BLaER1 (cell line): ENCODE data around the gene SPDYE16.
"Not testable (repeated sequence)": the region's sequence is repeated elsewhere in the genome, so short reads cannot be mapped to it uniquely, and the experiment has no call there.

Experiments
- H3K27ac ChIP-seq: shearing (Covaris generic); formaldehyde crosslinking; 2 replicates; pipeline ENCODE4 v1.8.1; 2022
- H3K27me3 ChIP-seq: shearing (Covaris generic); formaldehyde crosslinking; 2 replicates; pipeline ENCODE4 v1.8.1; 2022
- H3K36me3 ChIP-seq: shearing (Covaris generic); formaldehyde crosslinking; 2 replicates; pipeline ENCODE4 v1.8.1; 2022
- H3K4me1 ChIP-seq: shearing (Covaris generic); formaldehyde crosslinking; 2 replicates; pipeline ENCODE4 v1.8.1; 2022
- H3K4me2 ChIP-seq: shearing (Covaris generic); formaldehyde crosslinking; 2 replicates; pipeline ENCODE4 v1.8.1; 2022
- H3K4me3 ChIP-seq: shearing (Covaris generic); formaldehyde crosslinking; 2 replicates; pipeline ENCODE4 v1.8.1; 2022
- H3K9ac ChIP-seq: shearing (Covaris generic); formaldehyde crosslinking; 2 replicates; pipeline ENCODE4 v1.8.1; 2022
- H3K9me3 ChIP-seq: shearing (Covaris generic); formaldehyde crosslinking; 2 replicates; pipeline ENCODE4 v1.8.1; 2022
- H4K20me1 ChIP-seq: shearing (Covaris generic); formaldehyde crosslinking; 2 replicates; pipeline ENCODE4 v1.8.1; 2022
- Cebpa-rat ChIP-seq: shearing (Covaris generic); IDR thresholded peaks from 2 replicates; pipeline ENCODE4 v1.8.1; 2022

The SPDYE16 gene

GRCh38 chr7:76515999-76516443 is 27.1 kb downstream of the SPDYE16 start:
- H3K9me3 ChIP-seq, result no peaks in the 10 kb centered on the region
- no peaks in the 10 kb centered on the region for H3K27me3 ChIP-seq
- no peak overlapping the region for H3K9ac ChIP-seq
- no peaks in the 10 kb centered on the region for H4K20me1 ChIP-seq
- no peak overlapping the region for H3K27ac ChIP-seq
- H3K4me3 ChIP-seq, result no peak overlapping the region
- TF ChIP-seq Cebpa-rat, result no peak
- H3K36me3 ChIP-seq, result no peaks in the 10 kb centered on the region
- no peak overlapping the region for H3K4me2 ChIP-seq
- H3K4me1 ChIP-seq, result peaks cover 26% of the 10 kb centered on the region

GRCh38 chr7:76514926-76515771 is 27.9 kb downstream of the SPDYE16 start:
- H4K20me1 ChIP-seq, result no peaks in the 10 kb centered on the region
- TF ChIP-seq Cebpa-rat, result no peak
- no peak overlapping the region for H3K4me3 ChIP-seq
- H3K27ac ChIP-seq, result no peak overlapping the region
- peaks cover 31% of the 10 kb centered on the region for H3K4me1 ChIP-seq
- H3K9ac ChIP-seq, result no peak overlapping the region
- H3K27me3 ChIP-seq, result no peaks in the 10 kb centered on the region
- no peaks in the 10 kb centered on the region for H3K36me3 ChIP-seq
- H3K9me3 ChIP-seq, result no peaks in the 10 kb centered on the region
- no peak overlapping the region for H3K4me2 ChIP-seq

GRCh38 chr7:76513817-76514799 is 29.0 kb downstream of the SPDYE16 start:
- Histone ChIP-seq H3K36me3 (no peaks in the 10 kb centered on the region), H3K9me3 (no peaks in the 10 kb centered on the region), H3K27me3 (no peaks in the 10 kb centered on the region), H3K4me2 (peak overlapping the region; percentile 75), H3K4me1 (peaks cover 37% of the 10 kb centered on the region), H3K9ac (no peak overlapping the region), H3K27ac (no peak overlapping the region), H4K20me1 (no peaks in the 10 kb centered on the region), H3K4me3 (no peak overlapping the region)
- no peak for TF ChIP-seq Cebpa-rat

- H3K4me3 ChIP-seq, result no peak overlapping the region
- TF ChIP-seq Cebpa-rat, result no peak
- H4K20me1 ChIP-seq, result no peaks in the 10 kb centered on the region
- no peaks in the 10 kb centered on the region for H3K27me3 ChIP-seq
- peaks cover 37% of the 10 kb centered on the region for H3K4me1 ChIP-seq
- H3K27ac ChIP-seq, result peak overlapping the region; percentile 66
- peak overlapping the region; percentile 39 for H3K9ac ChIP-seq
- no peaks in the 10 kb centered on the region for H3K36me3 ChIP-seq
- H3K9me3 ChIP-seq, result no peaks in the 10 kb centered on the region
- H3K4me2 ChIP-seq, result peak overlapping the region; percentile 75
Measured at GRCh38 chr7:76512941-76513816, 29.9 kb downstream of the SPDYE16 start.

GRCh38 chr7:76511911-76512885 is 30.9 kb downstream of the SPDYE16 start:
- Histone ChIP-seq H3K27ac (peak overlapping the region; percentile 66; the same call in 1 of the 2 replicates), H3K4me2 (peak overlapping the region; percentile 75), H3K4me1 (peaks cover 37% of the 10 kb centered on the region)
- H3K9me3 ChIP-seq, H3K4me3 ChIP-seq, H3K36me3 ChIP-seq, H4K20me1 ChIP-seq, H3K27me3 ChIP-seq, H3K9ac ChIP-seq: not testable (repeated sequence)

- not testable (repeated sequence) for H3K9ac ChIP-seq, H4K20me1 ChIP-seq, H3K4me2 ChIP-seq, H3K27me3 ChIP-seq, H3K27ac ChIP-seq, H3K4me3 ChIP-seq, H3K9me3 ChIP-seq
- peaks cover 18% of the 10 kb centered on the region for H3K36me3 ChIP-seq
- H3K4me1 ChIP-seq, result peaks cover 37% of the 10 kb centered on the region
Measured at GRCh38 chr7:76511200-76511910, 31.7 kb downstream of the SPDYE16 start.

GRCh38 chr7:76509931-76510877 is 32.9 kb downstream of the SPDYE16 start, which contains the start of gene UPK3B:
Gene UPK3B (plus strand): TSS chr7:76510552. CDS start chr7:76510653, 101 bp downstream.
- H3K27ac ChIP-seq, result no peak within 1 kb of the TSS
- H3K9me3 ChIP-seq, result no peaks in the 10 kb centered on the region
- H3K9ac ChIP-seq, result no peak within 1 kb of the TSS; the same call in 1 of the 2 replicates
- no peak for TF ChIP-seq Cebpa-rat
- no peaks in the 10 kb centered on the region for H3K27me3 ChIP-seq
- no peaks in the 10 kb centered on the region for H4K20me1 ChIP-seq
- peaks cover 30% of the 10 kb centered on the region for H3K36me3 ChIP-seq
- no peak within 1 kb of the TSS for H3K4me3 ChIP-seq
- peaks cover 36% of the 10 kb centered on the region for H3K4me1 ChIP-seq
- H3K4me2 ChIP-seq, result no peak within 1 kb of the TSS
